Measurements from ENCODE around the gene PWWP2B. TPM values are rescaled to one million over a fixed set of nuclear protein-coding genes. Genes with fewer than 3 reads are reported as not detected.

Gene PWWP2B
- total and polyA plus RNA-seq, 2 experiments from 2014 or later = 2.3 to 12.8 TPM

DNA sequence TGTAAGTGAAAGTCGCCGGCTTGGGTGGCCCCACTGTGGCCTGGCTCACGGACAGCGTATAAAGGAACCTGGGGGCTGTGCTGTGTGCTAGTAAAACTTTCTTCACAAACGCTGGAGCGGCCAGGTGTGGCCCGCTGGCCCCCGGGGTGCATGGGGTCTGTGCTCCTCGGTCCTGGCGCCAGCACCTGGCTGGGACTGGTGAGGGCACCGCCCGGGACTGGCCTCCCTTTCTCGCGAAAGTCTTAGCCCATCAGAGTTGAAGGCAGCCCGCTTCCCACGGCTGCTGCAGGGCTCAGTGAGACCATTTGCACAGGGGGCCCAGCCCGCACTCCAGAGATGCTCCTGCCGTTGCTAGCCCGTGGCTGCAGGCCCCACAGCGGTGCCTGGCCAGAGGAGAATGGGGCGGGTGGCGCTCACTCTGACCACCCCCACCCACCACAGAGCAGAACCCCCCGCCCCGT, 5.8 kb downstream of the PWWP2B start:
- peaks cover 8% of the 10 kb centered on the region for H3K27me3 Mint-ChIP-seq (ENCODE audit: insufficient read depth, low read depth, poor library complexity)
- H3K27ac Mint-ChIP-seq = no peak overlapping the region
- no peak for DNase-seq (ENCODE audit: low spot score)
- Histone ChIP-seq H3F3A (replicated peaks; ENCODE audit: low read depth) (0 out of 2 replicates have a peak, but pooled peaks cover 6% of the 10 kb centered on the region), H3K27me3 (ENCODE audit: insufficient read depth) (peaks cover 3% of the 10 kb centered on the region; the same call in 1 of the 2 replicates), H3K79me2 (replicated peaks; ENCODE audit: insufficient read depth) (no peaks in the 10 kb centered on the region), H3K27ac (ENCODE audit: low read depth) (no peak overlapping the region), H3K4me1 (ENCODE audit: insufficient read depth) (peaks cover 12% of the 10 kb centered on the region; the same call in 1 of the 2 replicates), H3K36me3 (ENCODE audit: insufficient read depth) (no peaks in the 10 kb centered on the region), H2AFZ (no peak overlapping the region), H3K4me3 (no peak overlapping the region), H3K4me2 (no peak overlapping the region), H4K20me1 (replicated peaks; ENCODE audit: insufficient read depth) (no peaks in the 10 kb centered on the region), H3K9me2 (ENCODE audit: insufficient read depth) (no peaks in the 10 kb centered on the region)
- H3K36me3 Mint-ChIP-seq (ENCODE audit: low read depth) = peaks cover 11% of the 10 kb centered on the region
- peaks cover 29% of the 10 kb centered on the region for H3K4me1 Mint-ChIP-seq
- no peak for TF ChIP-seq POLR2AphosphoS5 (IDR thresholded peaks at IDR 0.05; ENCODE audit: low read depth)
- TF ChIP-seq, protein P1, sequence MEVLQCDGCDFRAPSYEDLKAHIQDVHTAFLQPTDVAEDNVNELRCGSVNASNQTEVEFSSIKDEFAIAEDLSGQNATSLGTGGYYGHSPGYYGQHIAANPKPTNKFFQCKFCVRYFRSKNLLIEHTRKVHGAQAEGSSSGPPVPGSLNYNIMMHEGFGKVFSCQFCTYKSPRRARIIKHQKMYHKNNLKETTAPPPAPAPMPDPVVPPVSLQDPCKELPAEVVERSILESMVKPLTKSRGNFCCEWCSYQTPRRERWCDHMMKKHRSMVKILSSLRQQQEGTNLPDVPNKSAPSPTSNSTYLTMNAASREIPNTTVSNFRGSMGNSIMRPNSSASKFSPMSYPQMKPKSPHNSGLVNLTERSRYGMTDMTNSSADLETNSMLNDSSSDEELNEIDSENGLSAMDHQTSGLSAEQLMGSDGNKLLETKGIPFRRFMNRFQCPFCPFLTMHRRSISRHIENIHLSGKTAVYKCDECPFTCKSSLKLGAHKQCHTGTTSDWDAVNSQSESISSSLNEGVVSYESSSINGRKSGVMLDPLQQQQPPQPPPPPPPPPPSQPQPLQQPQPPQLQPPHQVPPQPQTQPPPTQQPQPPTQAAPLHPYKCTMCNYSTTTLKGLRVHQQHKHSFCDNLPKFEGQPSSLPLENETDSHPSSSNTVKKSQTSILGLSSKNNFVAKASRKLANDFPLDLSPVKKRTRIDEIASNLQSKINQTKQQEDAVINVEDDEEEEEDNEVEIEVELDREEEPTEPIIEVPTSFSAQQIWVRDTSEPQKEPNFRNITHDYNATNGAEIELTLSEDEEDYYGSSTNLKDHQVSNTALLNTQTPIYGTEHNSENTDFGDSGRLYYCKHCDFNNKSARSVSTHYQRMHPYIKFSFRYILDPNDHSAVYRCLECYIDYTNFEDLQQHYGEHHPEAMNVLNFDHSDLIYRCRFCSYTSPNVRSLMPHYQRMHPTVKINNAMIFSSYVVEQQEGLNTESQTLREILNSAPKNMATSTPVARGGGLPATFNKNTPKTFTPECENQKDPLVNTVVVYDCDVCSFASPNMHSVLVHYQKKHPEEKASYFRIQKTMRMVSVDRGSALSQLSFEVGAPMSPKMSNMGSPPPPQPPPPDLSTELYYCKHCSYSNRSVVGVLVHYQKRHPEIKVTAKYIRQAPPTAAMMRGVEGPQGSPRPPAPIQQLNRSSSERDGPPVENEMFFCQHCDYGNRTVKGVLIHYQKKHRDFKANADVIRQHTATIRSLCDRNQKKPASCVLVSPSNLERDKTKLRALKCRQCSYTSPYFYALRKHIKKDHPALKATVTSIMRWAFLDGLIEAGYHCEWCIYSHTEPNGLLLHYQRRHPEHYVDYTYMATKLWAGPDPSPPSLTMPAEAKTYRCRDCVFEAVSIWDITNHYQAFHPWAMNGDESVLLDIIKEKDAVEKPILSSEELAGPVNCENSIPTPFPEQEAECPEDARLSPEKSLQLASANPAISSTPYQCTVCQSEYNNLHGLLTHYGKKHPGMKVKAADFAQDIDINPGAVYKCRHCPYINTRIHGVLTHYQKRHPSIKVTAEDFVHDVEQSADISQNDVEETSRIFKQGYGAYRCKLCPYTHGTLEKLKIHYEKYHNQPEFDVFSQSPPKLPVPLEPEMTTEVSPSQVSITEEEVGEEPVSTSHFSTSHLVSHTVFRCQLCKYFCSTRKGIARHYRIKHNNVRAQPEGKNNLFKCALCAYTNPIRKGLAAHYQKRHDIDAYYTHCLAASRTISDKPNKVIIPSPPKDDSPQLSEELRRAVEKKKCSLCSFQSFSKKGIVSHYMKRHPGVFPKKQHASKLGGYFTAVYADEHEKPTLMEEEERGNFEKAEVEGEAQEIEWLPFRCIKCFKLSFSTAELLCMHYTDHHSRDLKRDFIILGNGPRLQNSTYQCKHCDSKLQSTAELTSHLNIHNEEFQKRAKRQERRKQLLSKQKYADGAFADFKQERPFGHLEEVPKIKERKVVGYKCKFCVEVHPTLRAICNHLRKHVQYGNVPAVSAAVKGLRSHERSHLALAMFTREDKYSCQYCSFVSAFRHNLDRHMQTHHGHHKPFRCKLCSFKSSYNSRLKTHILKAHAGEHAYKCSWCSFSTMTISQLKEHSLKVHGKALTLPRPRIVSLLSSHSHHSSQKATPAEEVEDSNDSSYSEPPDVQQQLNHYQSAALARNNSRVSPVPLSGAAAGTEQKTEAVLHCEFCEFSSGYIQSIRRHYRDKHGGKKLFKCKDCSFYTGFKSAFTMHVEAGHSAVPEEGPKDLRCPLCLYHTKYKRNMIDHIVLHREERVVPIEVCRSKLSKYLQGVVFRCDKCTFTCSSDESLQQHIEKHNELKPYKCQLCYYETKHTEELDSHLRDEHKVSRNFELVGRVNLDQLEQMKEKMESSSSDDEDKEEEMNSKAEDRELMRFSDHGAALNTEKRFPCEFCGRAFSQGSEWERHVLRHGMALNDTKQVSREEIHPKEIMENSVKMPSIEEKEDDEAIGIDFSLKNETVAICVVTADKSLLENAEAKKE (CRISPR knock-in tag; IDR thresholded peaks at IDR 0.05) = no peak
- no peak for TF ChIP-seq ZNF114 (CRISPR knock-in tag; IDR thresholded peaks at IDR 0.05)
- TF ChIP-seq, protein P2, sequence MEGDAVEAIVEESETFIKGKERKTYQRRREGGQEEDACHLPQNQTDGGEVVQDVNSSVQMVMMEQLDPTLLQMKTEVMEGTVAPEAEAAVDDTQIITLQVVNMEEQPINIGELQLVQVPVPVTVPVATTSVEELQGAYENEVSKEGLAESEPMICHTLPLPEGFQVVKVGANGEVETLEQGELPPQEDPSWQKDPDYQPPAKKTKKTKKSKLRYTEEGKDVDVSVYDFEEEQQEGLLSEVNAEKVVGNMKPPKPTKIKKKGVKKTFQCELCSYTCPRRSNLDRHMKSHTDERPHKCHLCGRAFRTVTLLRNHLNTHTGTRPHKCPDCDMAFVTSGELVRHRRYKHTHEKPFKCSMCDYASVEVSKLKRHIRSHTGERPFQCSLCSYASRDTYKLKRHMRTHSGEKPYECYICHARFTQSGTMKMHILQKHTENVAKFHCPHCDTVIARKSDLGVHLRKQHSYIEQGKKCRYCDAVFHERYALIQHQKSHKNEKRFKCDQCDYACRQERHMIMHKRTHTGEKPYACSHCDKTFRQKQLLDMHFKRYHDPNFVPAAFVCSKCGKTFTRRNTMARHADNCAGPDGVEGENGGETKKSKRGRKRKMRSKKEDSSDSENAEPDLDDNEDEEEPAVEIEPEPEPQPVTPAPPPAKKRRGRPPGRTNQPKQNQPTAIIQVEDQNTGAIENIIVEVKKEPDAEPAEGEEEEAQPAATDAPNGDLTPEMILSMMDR (conservative IDR thresholded peaks at IDR 0.05; ENCODE audit: low read depth in 2 of 2) = no peak
- TF ChIP-seq EZH2 (IDR thresholded peaks at IDR 0.05; ENCODE audit: low read depth, unreplicated experiment) = no peak
- peaks cover 2% of the 10 kb centered on the region; the same call in 1 of the 3 replicates for H3K9me3 Mint-ChIP-seq
- no peak overlapping the region for H3K4me3 Mint-ChIP-seq
- ATAC-seq = no peak
